HG02970 (cell line): Measurements from ENCODE around the gene SLC29A1.

Source experiments
- ATAC-seq: cut with Tn5 transposase; IDR thresholded peaks from one replicate; pipeline ENCODE4 v1.9.1; 2021; ENCODE audit warnings: mild to moderate bottlenecking, moderate library complexity, moderate number of reproducible peaks; ENCODE audit not compliant: unreplicated experiment, low FRiP score

SLC29A1 gene

GRCh38 chr6:44276667-44277640 is 53.6 kb downstream of the SLC29A1 start:
- no peak for ATAC-seq

GRCh38 chr6:44277763-44278162 is 54.4 kb downstream of the SLC29A1 start:
- no peak for ATAC-seq

DNA sequence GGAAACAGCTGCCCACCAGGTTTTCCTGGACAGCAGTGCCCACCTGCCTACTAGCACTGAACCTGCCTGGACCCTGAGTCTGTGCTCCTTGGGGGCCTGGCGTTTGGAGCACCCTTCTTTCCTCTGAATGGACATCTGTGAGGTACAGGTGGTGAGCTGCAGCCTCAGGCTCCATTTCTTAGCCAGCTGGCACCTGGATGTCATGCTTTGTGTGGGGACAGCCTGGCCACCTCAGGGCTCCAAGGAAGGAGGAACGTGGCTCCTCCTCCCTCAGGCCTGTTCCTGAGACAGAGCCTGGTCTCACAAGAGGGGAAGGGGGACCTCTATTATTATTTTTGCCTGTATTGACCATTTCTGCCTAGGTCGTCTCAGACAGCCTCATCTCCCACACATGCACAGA is 54.9 kb downstream of the SLC29A1 start:
- ATAC-seq = no peak

DNA sequence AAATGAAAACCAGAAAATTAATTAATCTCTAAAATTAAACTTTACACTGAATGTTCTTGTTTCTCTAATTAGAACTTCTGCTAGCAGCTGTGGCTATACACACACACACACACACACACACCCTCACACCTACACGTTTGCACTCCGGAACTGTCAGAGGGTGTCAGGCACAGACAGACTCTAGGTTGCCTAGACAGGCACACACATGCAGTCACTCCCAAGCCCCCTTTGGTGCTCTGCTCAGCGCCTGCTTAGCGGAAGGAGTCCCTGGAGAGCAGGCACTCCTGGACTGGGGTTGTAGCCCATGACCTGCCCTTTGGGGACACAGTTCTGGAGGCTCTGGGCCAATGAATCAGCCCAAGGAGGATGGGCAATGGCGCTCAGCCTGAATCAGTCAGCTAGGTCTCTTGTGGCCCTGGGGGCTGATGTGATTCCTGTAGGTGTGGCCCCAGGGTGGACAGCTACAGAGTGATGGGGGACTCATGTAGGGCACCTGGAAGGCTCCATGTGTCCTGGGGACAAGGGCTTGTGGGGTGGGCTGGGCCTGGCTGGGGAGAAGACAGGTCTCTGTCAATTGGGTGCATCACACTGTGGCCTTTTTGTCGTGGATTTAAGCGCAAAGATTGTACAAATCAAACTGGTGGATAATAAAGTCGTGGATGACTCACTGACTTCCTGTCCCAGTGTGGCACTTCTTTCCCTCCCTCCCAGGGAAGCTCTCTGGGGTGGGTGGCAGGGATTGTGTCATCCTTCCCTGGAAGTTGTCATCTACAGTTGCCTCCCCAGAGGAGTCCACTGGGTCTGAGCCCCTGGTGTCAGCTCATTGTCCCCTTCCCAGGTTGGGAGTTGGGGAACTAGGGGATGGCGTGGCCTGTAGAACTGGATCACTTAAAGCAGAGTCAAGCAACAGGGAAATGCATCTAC is 55.6 kb downstream of the SLC29A1 start:
- no peak for ATAC-seq
